Neural cell (in vitro differentiated cells): ENCODE measurements around the gene MN1. TPM values are rescaled to one million over a fixed set of nuclear protein-coding genes. Genes with fewer than 3 reads are reported as not detected.

ENCODE experiments used
- H2AFZ ChIP-seq: fragments of 200-600, 300-800 bp; sonication (generic), shearing (Covaris generic); 2 replicates; pipeline ENCODE4 v1.6.0; 2014; ENCODE audit warnings: low read depth, mild to moderate bottlenecking, antibody characterized with exemption, low read length, moderate library complexity
- H3F3A ChIP-seq: fragments of 200-600 bp; shearing (Covaris generic); 2 replicates; pipeline ENCODE4 v1.6.1; 2016; ENCODE audit warnings: mild to moderate bottlenecking, moderate library complexity, mixed read lengths, antibody characterized with exemption, low read length; ENCODE audit not compliant: insufficient read depth, poor library complexity, severe bottlenecking
- H3K27ac ChIP-seq: fragments of 200-600, 300-800 bp; sonication (generic), shearing (Covaris generic); 2 replicates; pipeline ENCODE4 v1.5.1; 2014; ENCODE audit warnings: mild to moderate bottlenecking, low read length, moderate library complexity
- H3K27me3 ChIP-seq: fragments of 300-800, 200-600 bp; sonication (generic), shearing (Covaris generic); 2 replicates; pipeline ENCODE4 v1.6.0; 2014; ENCODE audit warnings: mild to moderate bottlenecking, low read depth, low read length, moderate library complexity; ENCODE audit not compliant: insufficient read depth
- H3K36me3 ChIP-seq: fragments of 300-800, 200-600 bp; sonication (generic), shearing (Covaris generic); 2 replicates; pipeline ENCODE4 v1.5.1; 2014; ENCODE audit warnings: mild to moderate bottlenecking, antibody characterized with exemption, low read length, moderate library complexity; ENCODE audit not compliant: insufficient read depth
- H3K4me2 ChIP-seq: fragments of 300-800, 200-600 bp; sonication (generic), shearing (Covaris generic); 2 replicates; pipeline ENCODE4 v1.6.0; 2014; ENCODE audit warnings: mild to moderate bottlenecking, low read length
- H3K4me3 ChIP-seq: fragments of 300-800, 200-600 bp; sonication (generic), shearing (Covaris generic); 2 replicates; pipeline ENCODE4 v1.5.1; 2014; ENCODE audit warnings: mild to moderate bottlenecking, low read length, moderate library complexity
- H3K79me2 ChIP-seq: fragments of 200-600 bp; shearing (Covaris generic); replicated peaks from 2 replicates; pipeline ENCODE4 v1.6.0; 2014; ENCODE audit warnings: mild to moderate bottlenecking, low read length, moderate library complexity; ENCODE audit not compliant: insufficient read depth
- H3K9ac ChIP-seq: fragments of 300-800, 200-600 bp; sonication (generic), shearing (Covaris generic); 2 replicates; pipeline ENCODE4 v1.6.1; 2016; ENCODE audit warnings: mild to moderate bottlenecking, low read length, mixed read lengths
- H3K9me2 ChIP-seq: fragments of 200-600 bp; shearing (Covaris generic); 2 replicates; pipeline ENCODE4 v1.6.1; 2016; ENCODE audit warnings: mild to moderate bottlenecking, low read length, mixed read lengths; ENCODE audit not compliant: insufficient read depth
- H3K9me3 ChIP-seq: fragments of 200-600, 300-800 bp; sonication (generic), shearing (Covaris generic); 2 replicates; pipeline ENCODE4 v1.6.1; 2016; ENCODE audit warnings: mild to moderate bottlenecking, mixed run types, low read length, moderate library complexity, mixed read lengths
- H4K20me1 ChIP-seq: fragments of 200-600 bp; shearing (Covaris generic); 2 replicates; pipeline ENCODE4 v1.6.1; 2016; ENCODE audit warnings: mild to moderate bottlenecking, mixed run types; ENCODE audit not compliant: insufficient read depth
- EP300 ChIP-seq: fragments of 450-650 bp; conservative IDR thresholded peaks from 2 replicates; pipeline ENCODE4 v1.6.1; 2014; ENCODE audit warnings: antibody characterized with exemption, mild to moderate bottlenecking, moderate library complexity; ENCODE audit not compliant: poor library complexity, severe bottlenecking
- EZH2 ChIP-seq: fragments of 200-600, 300-800 bp; shearing (Covaris generic), sonication (generic); IDR thresholded peaks from 2 replicates; pipeline ENCODE4 v1.6.1; 2014; ENCODE audit warnings: antibody characterized with exemption, low read length, borderline replicate concordance, mild to moderate bottlenecking; ENCODE audit not compliant: insufficient read depth, poor library complexity, severe bottlenecking
- MXI1 ChIP-seq: fragments of 450-650 bp; conservative IDR thresholded peaks from 2 replicates; pipeline ENCODE4 v1.6.1; 2014; ENCODE audit warnings: antibody characterized with exemption, mild to moderate bottlenecking; ENCODE audit not compliant: poor library complexity, severe bottlenecking
- POLR2AphosphoS5 ChIP-seq: IDR thresholded peaks from 2 replicates; pipeline ENCODE4 v1.6.1; 2012
- RAD21 ChIP-seq: fragments of 450-650 bp; conservative IDR thresholded peaks from 2 replicates; pipeline ENCODE4 v1.6.1; 2014; ENCODE audit warnings: antibody characterized with exemption, mild to moderate bottlenecking, moderate library complexity
- SMC3 ChIP-seq: fragments of 450-650 bp; conservative IDR thresholded peaks from 2 replicates; pipeline ENCODE4 v1.6.1; 2014; ENCODE audit warnings: antibody characterized with exemption, mild to moderate bottlenecking, moderate library complexity; ENCODE audit not compliant: poor library complexity
- TAF1 ChIP-seq: IDR thresholded peaks from 2 replicates; pipeline ENCODE4 v1.6.1; 2012; ENCODE audit warnings: low read depth
- polyA plus RNA-seq: library from polyadenylated mRNA; depleted of rRNA; stranded (reverse); fragments of >200 nt; gene quantifications from 2 replicates; pipeline ENCODE4 v1.2.3, GENCODE V29; 2014
- TF ChIP-seq, protein P1 (sequence below): IDR thresholded peaks from 2 replicates; pipeline ENCODE4 v1.6.1; 2012; ENCODE audit warnings: borderline replicate concordance
- TF ChIP-seq, protein P2 (sequence below): fragments of 450-650 bp; IDR thresholded peaks from 2 replicates; pipeline ENCODE4 v1.5.1; 2014; ENCODE audit warnings: antibody characterized with exemption, mild to moderate bottlenecking, moderate library complexity; ENCODE audit not compliant: poor library complexity, severe bottlenecking

MN1 gene
- polyA plus RNA-seq, 1 donor from 2014 or later: 7.3 TPM

DNA sequence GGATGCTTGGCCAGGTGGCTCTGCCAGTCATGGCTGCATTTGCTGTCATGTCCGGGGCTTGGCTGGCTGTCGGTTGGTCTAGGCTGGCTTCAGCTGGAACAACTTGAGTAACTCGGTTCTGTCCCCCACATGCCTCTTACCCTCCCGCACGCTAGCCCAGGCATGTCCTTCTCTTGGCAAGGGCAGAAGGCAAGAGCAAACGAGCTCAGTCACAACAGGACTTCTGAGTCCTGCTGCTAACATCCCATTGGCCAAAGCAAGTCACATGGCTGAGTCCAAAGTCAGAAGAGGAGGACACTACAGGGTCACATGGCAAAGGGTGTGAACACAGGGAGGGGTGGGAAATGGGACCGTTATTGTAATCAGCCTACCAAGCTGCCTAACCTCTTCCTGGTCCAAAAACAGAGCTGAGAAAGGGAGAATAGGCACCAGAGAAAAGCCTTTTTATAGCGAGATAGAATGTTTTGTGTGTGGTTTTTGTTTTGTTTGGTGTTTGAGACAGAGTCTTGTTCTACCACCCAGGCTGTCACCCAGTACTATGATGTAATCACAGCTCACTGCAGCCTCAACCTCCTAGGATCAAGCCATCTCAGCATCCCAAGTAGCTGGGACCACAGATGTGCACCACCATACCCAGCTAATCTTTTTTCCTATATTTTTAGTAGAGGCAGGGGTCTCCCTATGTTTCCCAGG, 81.9 kb downstream of the MN1 start:
- Histone ChIP-seq H3K4me3 (no peak overlapping the region), H3K27ac (no peak overlapping the region), H3K4me2 (no peak overlapping the region), H3K9ac (no peak overlapping the region), H3K36me3 (no peaks in the 10 kb centered on the region), H2AFZ (no peak overlapping the region), H3K9me2 (no peaks in the 10 kb centered on the region), H4K20me1 (no peaks in the 10 kb centered on the region), H3F3A (no peaks in the 10 kb centered on the region), H3K79me2 (no peaks in the 10 kb centered on the region), H3K27me3 (no peaks in the 10 kb centered on the region), H3K9me3 (no peaks in the 10 kb centered on the region)
- TF ChIP-seq POLR2AphosphoS5: no peak
- no peak for TF ChIP-seq RAD21
- TF ChIP-seq, protein P1, sequence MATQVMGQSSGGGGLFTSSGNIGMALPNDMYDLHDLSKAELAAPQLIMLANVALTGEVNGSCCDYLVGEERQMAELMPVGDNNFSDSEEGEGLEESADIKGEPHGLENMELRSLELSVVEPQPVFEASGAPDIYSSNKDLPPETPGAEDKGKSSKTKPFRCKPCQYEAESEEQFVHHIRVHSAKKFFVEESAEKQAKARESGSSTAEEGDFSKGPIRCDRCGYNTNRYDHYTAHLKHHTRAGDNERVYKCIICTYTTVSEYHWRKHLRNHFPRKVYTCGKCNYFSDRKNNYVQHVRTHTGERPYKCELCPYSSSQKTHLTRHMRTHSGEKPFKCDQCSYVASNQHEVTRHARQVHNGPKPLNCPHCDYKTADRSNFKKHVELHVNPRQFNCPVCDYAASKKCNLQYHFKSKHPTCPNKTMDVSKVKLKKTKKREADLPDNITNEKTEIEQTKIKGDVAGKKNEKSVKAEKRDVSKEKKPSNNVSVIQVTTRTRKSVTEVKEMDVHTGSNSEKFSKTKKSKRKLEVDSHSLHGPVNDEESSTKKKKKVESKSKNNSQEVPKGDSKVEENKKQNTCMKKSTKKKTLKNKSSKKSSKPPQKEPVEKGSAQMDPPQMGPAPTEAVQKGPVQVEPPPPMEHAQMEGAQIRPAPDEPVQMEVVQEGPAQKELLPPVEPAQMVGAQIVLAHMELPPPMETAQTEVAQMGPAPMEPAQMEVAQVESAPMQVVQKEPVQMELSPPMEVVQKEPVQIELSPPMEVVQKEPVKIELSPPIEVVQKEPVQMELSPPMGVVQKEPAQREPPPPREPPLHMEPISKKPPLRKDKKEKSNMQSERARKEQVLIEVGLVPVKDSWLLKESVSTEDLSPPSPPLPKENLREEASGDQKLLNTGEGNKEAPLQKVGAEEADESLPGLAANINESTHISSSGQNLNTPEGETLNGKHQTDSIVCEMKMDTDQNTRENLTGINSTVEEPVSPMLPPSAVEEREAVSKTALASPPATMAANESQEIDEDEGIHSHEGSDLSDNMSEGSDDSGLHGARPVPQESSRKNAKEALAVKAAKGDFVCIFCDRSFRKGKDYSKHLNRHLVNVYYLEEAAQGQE: no peak
- TF ChIP-seq SMC3: no peak
- TF ChIP-seq, protein P2, sequence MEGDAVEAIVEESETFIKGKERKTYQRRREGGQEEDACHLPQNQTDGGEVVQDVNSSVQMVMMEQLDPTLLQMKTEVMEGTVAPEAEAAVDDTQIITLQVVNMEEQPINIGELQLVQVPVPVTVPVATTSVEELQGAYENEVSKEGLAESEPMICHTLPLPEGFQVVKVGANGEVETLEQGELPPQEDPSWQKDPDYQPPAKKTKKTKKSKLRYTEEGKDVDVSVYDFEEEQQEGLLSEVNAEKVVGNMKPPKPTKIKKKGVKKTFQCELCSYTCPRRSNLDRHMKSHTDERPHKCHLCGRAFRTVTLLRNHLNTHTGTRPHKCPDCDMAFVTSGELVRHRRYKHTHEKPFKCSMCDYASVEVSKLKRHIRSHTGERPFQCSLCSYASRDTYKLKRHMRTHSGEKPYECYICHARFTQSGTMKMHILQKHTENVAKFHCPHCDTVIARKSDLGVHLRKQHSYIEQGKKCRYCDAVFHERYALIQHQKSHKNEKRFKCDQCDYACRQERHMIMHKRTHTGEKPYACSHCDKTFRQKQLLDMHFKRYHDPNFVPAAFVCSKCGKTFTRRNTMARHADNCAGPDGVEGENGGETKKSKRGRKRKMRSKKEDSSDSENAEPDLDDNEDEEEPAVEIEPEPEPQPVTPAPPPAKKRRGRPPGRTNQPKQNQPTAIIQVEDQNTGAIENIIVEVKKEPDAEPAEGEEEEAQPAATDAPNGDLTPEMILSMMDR: no peak
- no peak for TF ChIP-seq EP300
- TF ChIP-seq MXI1: no peak
- no peak for TF ChIP-seq EZH2
- no peak for TF ChIP-seq TAF1

GRCh38 chr22:27719036-27719347, 82.6 kb downstream of the MN1 start:
- Histone ChIP-seq H2AFZ (no peak overlapping the region), H3K27ac (no peak overlapping the region)

More at GRCh38 chr22:27719036-27719347, 82.6 kb downstream of the MN1 start:
- no peaks in the 10 kb centered on the region for H3K27me3 ChIP-seq
- no peaks in the 10 kb centered on the region for H3F3A ChIP-seq
- no peaks in the 10 kb centered on the region for H4K20me1 ChIP-seq
- no peaks in the 10 kb centered on the region for H3K9me2 ChIP-seq
- no peak overlapping the region for H3K4me2 ChIP-seq
- TF ChIP-seq MXI1 (no peak), TAF1 (no peak), EZH2 (no peak), RAD21 (no peak), EP300 (no peak), SMC3 (no peak), POLR2AphosphoS5 (no peak)
- TF ChIP-seq, protein P2: no peak
- TF ChIP-seq, protein P1: no peak
- H3K36me3 ChIP-seq: no peaks in the 10 kb centered on the region
- no peak overlapping the region for H3K4me3 ChIP-seq
- no peak overlapping the region for H3K9ac ChIP-seq
- no peaks in the 10 kb centered on the region for H3K79me2 ChIP-seq
- H3K9me3 ChIP-seq: no peaks in the 10 kb centered on the region
